ENCODE results near the gene TRMT10B.
A peak's percentile ranks its signal among the peaks of the same experiment; 100 is the strongest.
"Not testable (repeated sequence)": the region's sequence is repeated elsewhere in the genome, so short reads cannot be mapped to it uniquely, and the experiment has no call there.

TRMT10B gene

GRCh38 chr9:37751704-37752103 is 1.9 kb upstream of the TRMT10B start:
- not testable (repeated sequence) for DNase-seq

GRCh38 chr9:37752112-37752511 is 1.5 kb upstream of the TRMT10B start:
- DNase-seq = not testable (repeated sequence)

- DNase-seq = peak in 1 of 2 donors; percentile 13
Measured at GRCh38 chr9:37752642-37753488, 740 bp upstream of the TRMT10B start.

GRCh38 chr9:37758747-37759146 is 5.1 kb downstream of the TRMT10B start:
- no peak for DNase-seq

- DNase-seq = no peak
Measured at GRCh38 chr9:37760416-37761161, 7.0 kb downstream of the TRMT10B start.

- no peak for DNase-seq
Measured at GRCh38 chr9:37761511-37761910, 7.9 kb downstream of the TRMT10B start.

GRCh38 chr9:37765263-37765662 is 11.7 kb downstream of the TRMT10B start:
- not testable (repeated sequence) for DNase-seq

GRCh38 chr9:37769306-37769705 is 15.7 kb downstream of the TRMT10B start:
- no peak for DNase-seq

GRCh38 chr9:37769995-37770394 is 16.4 kb downstream of the TRMT10B start:
- no peak for DNase-seq

GRCh38 chr9:37775216-37775919 is 21.8 kb downstream of the TRMT10B start:
- no peak for DNase-seq

GRCh38 chr9:37776328-37776727 is 22.7 kb downstream of the TRMT10B start:
- DNase-seq = no peak

GRCh38 chr9:37778534-37778933 is 24.9 kb downstream of the TRMT10B start:
- no peak for DNase-seq

GRCh38 chr9:37784291-37784615 is 30.6 kb downstream of the TRMT10B start:
- no peak for DNase-seq

GRCh38 chr9:37784616-37785483 is 31.2 kb downstream of the TRMT10B start, which contains the start of gene EXOSC3:
Gene EXOSC3 (minus strand): TSS chr9:37785064. CDS start chr9:37785044, 20 bp downstream.
- DNase-seq = peak; percentile 85 to 86

GRCh38 chr9:37787059-37787458 is 33.5 kb downstream of the TRMT10B start:
- no peak for DNase-seq

GRCh38 chr9:37788332-37788731 is 34.7 kb downstream of the TRMT10B start:
- no peak for DNase-seq

GRCh38 chr9:37790096-37790495 is 36.5 kb downstream of the TRMT10B start:
- DNase-seq = no peak

- no peak for DNase-seq
Measured at GRCh38 chr9:37792122-37792521, 38.5 kb downstream of the TRMT10B start.

GRCh38 chr9:37796232-37796631 is 42.6 kb downstream of the TRMT10B start:
- no peak for DNase-seq

GRCh38 chr9:37798677-37799076 is 45.1 kb downstream of the TRMT10B start:
- no peak for DNase-seq

- DNase-seq = peak; percentile 85 to 91
Measured at GRCh38 chr9:37800631-37801286, 47.2 kb downstream of the TRMT10B start, which contains the start of gene DCAF10. Gene DCAF10 (plus strand): TSS chr9:37800797. CDS start chr9:37800867, 70 bp downstream.
